ENCODE results near the gene SFRP5.

Gene SFRP5

DNA sequence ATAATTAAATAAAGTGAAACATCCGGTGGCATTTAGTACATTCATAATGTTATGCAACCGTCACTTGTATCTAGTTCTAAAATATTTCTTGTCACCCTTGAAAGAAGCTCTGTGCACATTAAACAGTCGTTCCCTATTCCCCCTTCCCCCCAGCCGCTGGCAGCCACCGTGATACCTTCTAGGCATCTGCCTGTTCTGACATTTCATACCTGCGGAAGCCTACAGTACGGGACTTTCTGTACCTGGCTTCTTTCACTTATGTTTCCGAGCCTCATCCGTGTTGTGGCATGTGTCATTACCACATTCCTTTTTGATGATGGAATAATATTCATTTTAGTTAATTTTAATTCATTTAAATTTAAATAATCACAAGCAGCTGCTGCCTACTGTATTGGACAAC is 13.9 kb upstream of the SFRP5 start:
- no peak for DNase-seq (ENCODE audit: low spot score)

DNA sequence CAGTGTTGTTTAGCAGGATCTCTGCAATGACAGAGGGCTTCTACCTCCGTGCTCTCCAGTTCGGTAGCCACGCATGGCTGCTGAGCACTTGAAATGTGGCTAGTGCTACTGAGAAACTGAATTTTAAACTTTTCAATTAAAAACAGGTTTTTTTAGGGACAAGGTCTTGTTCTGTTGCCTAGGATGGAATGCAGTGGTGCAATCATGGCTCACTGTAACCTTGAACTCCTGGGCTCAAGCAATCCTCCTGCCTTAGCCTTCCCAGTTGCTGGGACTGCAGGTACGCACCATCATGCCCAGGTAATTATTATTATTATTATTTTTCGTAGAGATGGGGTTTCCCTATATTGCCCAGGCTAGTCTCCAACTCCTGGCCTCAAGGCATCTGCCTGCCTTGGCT is 13.4 kb upstream of the SFRP5 start:
- no peak for DNase-seq (ENCODE audit: low spot score)

DNA sequence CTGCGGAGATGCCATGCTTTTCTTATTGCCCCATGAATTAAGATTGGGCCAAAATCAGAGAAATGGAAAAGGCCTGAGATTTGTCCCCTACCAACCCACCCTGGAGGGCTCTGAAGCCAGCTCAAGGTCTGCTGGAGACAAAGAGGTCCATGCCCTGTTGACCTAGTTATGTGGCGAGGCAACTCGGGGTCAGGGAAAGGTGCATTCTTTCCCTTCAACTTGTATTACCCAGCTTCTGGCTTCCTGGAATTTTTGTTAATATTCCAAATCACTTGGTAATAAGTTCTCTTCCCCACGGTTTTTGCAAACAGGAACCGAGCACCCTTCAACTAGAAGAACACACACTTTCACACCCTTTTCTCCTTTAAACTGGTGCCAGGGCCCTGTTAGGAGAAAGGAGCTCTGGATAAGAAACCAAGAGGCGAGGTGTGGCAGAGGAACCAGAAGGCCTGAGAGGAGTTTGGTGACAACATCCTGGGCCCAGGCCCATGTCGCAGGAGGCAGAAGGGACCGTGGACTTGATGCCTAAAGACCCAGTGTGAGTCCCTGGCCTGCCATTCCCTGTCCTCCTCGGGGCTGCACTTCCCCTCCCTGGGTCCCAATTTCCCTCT is 12.5 kb upstream of the SFRP5 start:
- no peak for DNase-seq (ENCODE audit: low spot score)

DNA sequence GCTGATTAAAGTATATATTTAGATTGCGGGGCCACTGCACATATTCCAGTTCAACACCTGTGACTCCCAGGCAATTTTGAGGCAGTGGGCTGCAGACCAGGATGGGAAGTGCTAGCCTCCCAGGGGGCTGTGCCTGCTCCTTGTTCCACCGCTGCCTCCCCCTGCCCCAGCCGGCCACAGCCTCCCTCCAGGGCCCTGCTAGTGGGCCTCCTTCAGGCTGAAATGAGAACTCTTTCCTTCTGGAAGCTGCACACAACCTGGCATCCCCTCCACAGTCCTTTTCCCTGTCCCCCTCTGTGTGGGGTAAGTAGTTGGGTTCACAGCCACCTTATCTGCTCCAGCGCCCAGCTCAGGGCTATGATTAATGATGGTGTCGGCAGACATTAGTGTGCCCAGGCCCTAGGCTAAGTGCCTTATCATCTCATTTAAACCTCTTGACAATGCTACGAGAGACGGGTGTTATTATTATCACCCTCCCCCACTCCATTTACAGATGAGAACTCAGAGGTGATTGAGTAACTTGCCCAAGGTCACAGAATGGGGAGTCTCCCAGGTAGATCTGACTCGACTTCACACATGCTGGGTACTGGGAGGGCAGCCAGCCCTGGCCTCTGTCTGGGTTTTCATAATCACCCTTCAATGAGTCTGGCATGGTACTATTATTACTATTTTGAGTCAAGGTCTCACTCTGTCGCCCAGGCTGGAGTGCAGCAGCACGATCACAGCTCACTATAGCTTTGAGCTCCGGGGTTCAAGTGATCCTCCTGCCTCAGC is 10.8 kb upstream of the SFRP5 start:
- DNase-seq (ENCODE audit: low spot score): no peak

GRCh38 chr10:97781618-97782331 is 10.0 kb upstream of the SFRP5 start:
- DNase-seq (ENCODE audit: low spot score): no peak

- DNase-seq (ENCODE audit: low spot score): no peak
These were observed 9.2 kb upstream of the SFRP5 start for GRCh38 chr10:97780841-97781617.

- no peak for DNase-seq (ENCODE audit: low spot score)
These were observed 8.2 kb upstream of the SFRP5 start for GRCh38 chr10:97779975-97780374.

DNA sequence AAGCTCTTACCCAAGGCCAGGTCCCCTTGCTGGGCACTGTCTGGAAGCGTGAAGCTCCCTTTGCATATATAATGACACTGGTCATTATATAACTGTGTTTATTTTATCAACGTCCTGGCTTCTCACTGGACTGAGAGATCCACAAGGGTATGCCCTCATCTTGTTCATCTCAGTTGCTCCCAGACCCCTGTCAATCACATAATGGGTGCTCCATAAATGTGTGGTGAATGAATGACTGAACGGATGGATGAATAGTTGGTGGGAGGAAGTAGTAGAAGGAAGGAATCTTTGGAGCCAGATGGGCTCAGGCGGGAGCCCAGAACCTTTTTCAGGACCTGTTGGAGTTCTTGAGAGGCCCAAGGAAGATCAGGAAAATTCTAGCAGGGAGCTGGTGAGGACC is 7.7 kb upstream of the SFRP5 start:
- DNase-seq (ENCODE audit: low spot score): no peak

DNA sequence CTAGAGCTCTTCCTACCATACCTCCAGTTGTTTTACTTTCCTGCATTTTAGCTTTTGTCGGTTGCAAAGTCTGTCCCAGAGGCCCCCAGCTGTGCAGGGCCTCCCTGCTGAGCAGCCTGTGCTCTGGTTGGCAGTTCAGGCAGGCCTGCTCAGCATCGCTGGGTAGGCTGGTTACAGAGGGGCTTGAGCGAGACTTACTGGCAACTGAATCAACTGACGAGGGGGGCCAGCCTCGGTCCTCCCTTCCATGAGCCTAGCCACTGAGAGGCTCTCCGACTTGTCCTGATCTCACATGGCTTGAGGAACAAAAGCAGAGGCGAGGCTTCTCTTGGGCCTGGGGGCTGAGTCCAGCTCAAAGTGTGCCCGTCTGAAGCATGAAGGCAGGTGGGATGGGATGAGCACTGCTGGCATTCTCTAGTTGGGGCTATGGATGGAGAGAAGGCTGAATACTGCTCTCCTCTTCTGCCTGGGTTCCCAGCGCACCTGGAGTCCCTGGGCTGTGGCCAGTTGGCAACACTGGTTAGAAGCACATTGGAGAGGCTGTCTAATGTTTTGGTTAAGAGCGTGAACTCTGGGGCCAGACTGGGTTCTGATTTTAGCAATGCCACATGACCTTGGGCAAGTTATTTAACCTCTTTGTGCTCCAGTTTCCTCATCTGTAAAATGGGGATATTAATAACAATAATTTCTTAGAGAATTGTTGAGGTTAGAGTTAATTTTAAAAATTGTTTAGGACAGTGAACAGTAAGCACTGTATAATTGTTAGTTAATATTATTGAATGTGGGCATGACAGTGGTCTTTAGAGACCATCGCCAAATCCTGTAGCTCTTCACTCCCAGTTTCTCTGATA is 6.9 kb upstream of the SFRP5 start:
- DNase-seq (ENCODE audit: low spot score): no peak

DNA sequence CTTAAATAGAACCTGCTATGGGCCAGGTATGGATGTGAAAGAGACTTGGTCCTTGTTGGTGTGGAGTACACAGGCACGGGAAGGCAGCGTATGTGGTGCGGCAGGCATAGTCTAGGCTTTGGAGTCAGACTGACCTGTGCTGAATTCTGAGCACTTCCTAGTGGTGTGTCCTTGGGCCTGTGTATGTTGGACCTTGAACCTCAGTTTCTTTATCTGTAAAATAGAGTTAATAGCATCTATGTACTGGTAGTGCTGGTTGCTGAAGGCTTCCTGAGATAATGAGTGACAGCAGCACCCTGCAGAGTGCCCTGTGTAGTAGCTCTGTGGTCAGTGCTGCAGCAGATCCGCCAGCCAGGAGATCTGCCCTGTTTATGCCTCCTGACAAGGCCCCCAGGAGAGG is 5.3 kb upstream of the SFRP5 start:
- no peak for DNase-seq (ENCODE audit: low spot score)

DNA sequence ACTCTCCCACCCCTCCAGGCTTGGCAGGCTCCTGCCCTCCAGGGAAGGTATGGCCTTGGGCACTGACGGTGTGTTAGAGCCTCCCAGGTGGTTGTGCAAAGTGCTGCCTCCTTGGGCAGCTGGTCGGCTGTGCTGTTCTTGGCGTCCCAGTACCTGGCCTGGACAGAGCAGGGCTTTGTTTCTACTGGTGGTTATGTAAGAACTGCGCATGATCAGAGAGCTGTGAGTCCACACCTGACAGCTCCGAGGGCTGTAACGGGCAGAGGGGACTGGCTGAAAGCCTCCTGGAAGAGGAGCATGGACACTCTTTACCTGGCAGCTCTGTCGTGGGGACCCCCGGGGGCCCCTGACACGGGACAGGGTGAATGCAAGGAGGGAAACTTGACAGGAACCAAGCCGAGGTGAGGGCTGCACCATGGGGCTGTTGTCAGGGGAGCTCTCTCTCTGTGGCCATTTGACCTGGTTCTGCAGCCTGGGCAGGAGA is 3.1 kb upstream of the SFRP5 start:
- no peak for DNase-seq (ENCODE audit: low spot score)

- no peak for DNase-seq (ENCODE audit: low spot score)
These were observed 1.3 kb upstream of the SFRP5 start for GRCh38 chr10:97773096-97773495.

- DNase-seq (ENCODE audit: low spot score): no peak
These were observed 526 bp downstream of the SFRP5 start for GRCh38 chr10:97771055-97771891.

- no peak for DNase-seq (ENCODE audit: low spot score)
These were observed 1.5 kb downstream of the SFRP5 start for GRCh38 chr10:97770255-97770654.

- DNase-seq (ENCODE audit: low spot score): no peak
These were observed 3.2 kb downstream of the SFRP5 start for GRCh38 chr10:97768322-97769315.

DNA sequence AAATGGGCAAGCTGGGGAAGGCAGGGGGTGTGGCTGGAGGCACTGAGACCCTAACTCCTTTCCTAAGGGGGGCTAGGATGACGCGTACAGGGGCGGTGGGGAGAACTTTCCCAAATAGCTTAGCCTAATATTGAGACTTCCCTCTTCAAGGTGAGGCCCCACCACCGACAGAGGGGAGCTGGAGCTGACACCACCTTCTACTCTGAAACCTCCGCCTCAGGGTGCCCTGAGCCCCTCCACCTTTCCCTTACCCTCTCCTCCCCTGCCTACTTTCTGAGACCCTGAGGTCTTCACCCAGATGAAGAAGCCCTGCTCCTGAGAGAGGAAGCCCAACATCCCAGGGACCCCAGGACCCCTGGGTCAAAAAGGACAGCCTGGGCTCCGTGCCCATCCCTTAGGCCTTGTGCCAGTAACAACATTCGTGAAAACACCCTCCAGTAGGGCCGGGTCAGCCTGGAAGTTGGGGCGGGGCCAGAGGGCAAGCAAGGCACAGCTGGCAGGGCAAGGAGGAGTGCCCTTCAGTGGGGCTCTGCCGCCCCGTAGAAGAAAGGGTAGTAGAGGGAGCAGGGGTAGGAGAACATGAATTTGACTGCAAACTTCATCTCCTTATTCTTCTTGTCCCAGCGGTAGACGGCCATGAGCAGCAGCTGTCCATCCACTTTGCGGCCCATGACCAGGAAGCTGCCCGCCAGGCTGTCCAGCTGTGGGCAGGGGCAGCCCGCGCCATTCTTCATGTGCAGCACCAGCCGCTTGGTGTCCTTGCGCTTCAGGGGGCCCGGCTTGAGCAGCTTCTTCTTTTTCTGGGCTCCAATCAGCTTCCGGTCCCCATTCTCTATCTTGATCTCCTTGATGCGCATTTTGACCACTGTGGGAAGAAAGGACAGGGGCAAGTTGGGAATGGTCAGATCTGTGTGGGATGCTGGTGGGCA is 4.5 kb downstream of the SFRP5 start:
- DNase-seq (ENCODE audit: low spot score): no peak

DNA sequence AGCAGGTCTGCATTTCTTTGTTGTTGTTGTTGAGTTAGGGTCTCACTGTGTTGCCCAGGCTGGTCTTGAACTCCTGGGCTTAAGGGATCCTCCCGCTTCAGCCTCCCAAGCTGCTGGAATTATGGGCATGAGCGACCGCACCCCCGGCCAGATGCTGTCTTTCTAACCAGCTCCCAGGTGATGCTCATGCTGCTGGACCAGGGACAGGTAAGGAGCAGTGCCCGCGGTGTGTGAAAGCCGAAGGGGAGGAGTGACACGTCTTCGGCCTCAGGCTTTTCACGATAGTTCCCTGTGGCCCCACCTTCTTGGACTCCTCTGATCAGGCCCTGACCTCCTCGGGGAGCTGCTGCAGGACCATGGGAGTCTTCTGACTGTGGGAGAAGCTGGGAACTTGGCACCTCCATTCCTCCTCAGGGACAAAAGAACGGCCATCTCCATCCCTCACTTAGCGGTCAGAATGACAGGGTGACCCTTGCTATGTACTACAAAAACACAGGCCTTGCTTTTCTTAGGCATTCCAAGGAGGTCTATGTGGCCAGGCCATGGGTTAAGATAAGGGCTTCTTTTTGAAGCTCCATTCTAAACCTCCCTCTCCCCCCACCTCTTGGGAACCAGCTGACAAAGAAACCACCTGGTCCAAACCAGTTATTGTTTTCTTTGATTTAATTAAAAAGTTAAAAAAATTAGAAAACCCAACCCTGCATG is 5.5 kb downstream of the SFRP5 start:
- no peak for DNase-seq (ENCODE audit: low spot score)
